H1 (cell line): ENCODE measurements around the gene LIN54. TPM values are rescaled to one million over a fixed set of nuclear protein-coding genes. Genes with fewer than 3 reads are reported as not detected.

Experiments
- CTCF ChIA-PET: fragments of 300-600 bp; sonication (Branson Sonifier 250); formaldehyde crosslinking; loops from one replicate; lab custom pipeline; 2021; ENCODE audit not compliant: partially characterized antibody; lab: Charles Lee
- POLR2A ChIA-PET: fragments of 300-600 bp; sonication (Branson Sonifier 250); formaldehyde crosslinking; loops from one replicate; lab custom pipeline; 2021; ENCODE audit warnings: inconsistent platforms; ENCODE audit not compliant: partially characterized antibody; lab: Charles Lee
- DNase-seq, 2 experiments: peaks; one replicate each; pipeline versions ENCODE4 v3.0.0 to v3.0.0-alpha.2; 2010 to 2022; ENCODE audit warnings: low spot score in 2 of 2, low read depth in 1 of 2, mixed read lengths in 1 of 2
- FAIRE-seq: peaks from 2 replicates; lab custom pipeline; 2011; peaks lifted over from hg19 to GRCh38; lab: Jason Lieb, UNC
- H2AFZ ChIP-seq: 2 replicates; pipeline ENCODE4 v1.8.1; 2012; ENCODE audit warnings: low read length, inconsistent platforms
- H2AK5ac ChIP-seq: 2 replicates; pipeline ENCODE4 v1.6.1; 2013; ENCODE audit warnings: low read depth, low read length
- H2BK120ac ChIP-seq: replicated peaks from 2 replicates; pipeline ENCODE3; 2013; ENCODE audit warnings: low read depth, low read length, inconsistent platforms
- H2BK12ac ChIP-seq: 2 replicates; pipeline ENCODE4 v1.6.1; 2013; ENCODE audit warnings: low read depth, low read length
- H2BK15ac ChIP-seq: 2 replicates; pipeline ENCODE4 v1.6.1; 2013; ENCODE audit warnings: low read length
- H2BK20ac ChIP-seq: 2 replicates; pipeline ENCODE4 v1.6.1; 2013; ENCODE audit warnings: low read length
- H2BK5ac ChIP-seq: 2 replicates; pipeline ENCODE4 v1.6.1; 2013; ENCODE audit warnings: low read depth, low read length
- H3K14ac ChIP-seq: 2 replicates; pipeline ENCODE4 v1.6.1; 2013; ENCODE audit warnings: inconsistent platforms; ENCODE audit not compliant: insufficient read length
- H3K18ac ChIP-seq: 2 replicates; pipeline ENCODE4 v1.6.1; 2013; ENCODE audit warnings: low read length; ENCODE audit errors: extremely low read depth
- H3K23ac ChIP-seq: 2 replicates; pipeline ENCODE4 v1.6.1; 2013; ENCODE audit warnings: inconsistent platforms; ENCODE audit not compliant: insufficient read length
- H3K23me2 ChIP-seq: 2 replicates; pipeline ENCODE4 v1.6.1; 2013; ENCODE audit warnings: low read depth, low read length
- H3K27ac ChIP-seq: 2 replicates; pipeline ENCODE4 v1.6.1; 2011; ENCODE audit warnings: low read depth, low read length, inconsistent platforms
- H3K27me3 ChIP-seq, 4 experiments: replicated peaks in 1 of 4; 1 replicate in 1 of 4; 2 replicates in 3 of 4; pipeline versions ENCODE4 v1.6.1 to v1.8.1; 2011 to 2013; ENCODE audit warnings: low read length in 3 of 4, mild to moderate bottlenecking in 3 of 4, inconsistent platforms in 2 of 4, mixed read lengths in 2 of 4, moderate library complexity in 1 of 4; ENCODE audit not compliant: control insufficient read depth in 3 of 4, insufficient read depth in 3 of 4; ENCODE audit errors: extremely low read depth in 1 of 4
- H3K36me3 ChIP-seq, 4 experiments: 2 replicates each; pipeline versions ENCODE4 v1.6.1 to v1.8.1; 2011 to 2013; ENCODE audit warnings: mild to moderate bottlenecking in 4 of 4, low read length in 3 of 4, moderate library complexity in 2 of 4, control low read depth in 1 of 4, inconsistent platforms in 1 of 4; ENCODE audit not compliant: insufficient read depth in 4 of 4, control insufficient read depth in 2 of 4
- H3K4ac ChIP-seq: replicated peaks from 2 replicates; pipeline ENCODE3; 2013; ENCODE audit warnings: low read length, low read depth, mixed read lengths, inconsistent platforms; ENCODE audit not compliant: insufficient read length
- H3K4me1 ChIP-seq, 4 experiments: replicated peaks in 1 of 4; 1 replicate in 1 of 4; 2 replicates in 3 of 4; pipeline versions ENCODE4 v1.6.1 to v1.8.1; 2011 to 2013; ENCODE audit warnings: low read length in 3 of 4, inconsistent platforms in 2 of 4, mixed read lengths in 1 of 4; ENCODE audit not compliant: insufficient read depth in 4 of 4, control insufficient read depth in 3 of 4
- H3K4me2 ChIP-seq, 2 experiments: 2 replicates each; pipeline versions ENCODE4 v1.6.1 to v1.8.1; 2011 to 2013; ENCODE audit warnings: low read depth in 2 of 2, low read length in 2 of 2, control low read depth in 1 of 2, inconsistent platforms in 1 of 2, mild to moderate bottlenecking in 1 of 2; ENCODE audit not compliant: insufficient read depth in 1 of 2
- H3K4me3 ChIP-seq, 4 experiments: fragments of 200-600, 300-600 bp in 1 of 4; sonication (generic), shearing (Covaris generic), sonication (Bioruptor Twin) in 1 of 4; 2 replicates each; pipeline versions ENCODE4 v1.5.1 to v1.8.1; 2011 to 2016; ENCODE audit warnings: low read length in 4 of 4, low read depth in 3 of 4, control low read depth in 2 of 4, inconsistent platforms in 2 of 4, mild to moderate bottlenecking in 2 of 4, mixed read lengths in 1 of 4, moderate library complexity in 1 of 4; ENCODE audit not compliant: insufficient read depth in 2 of 4; ENCODE audit errors: extremely low read depth in 1 of 4
- H3K56ac ChIP-seq: replicated peaks from 2 replicates; pipeline ENCODE3; 2013; ENCODE audit warnings: low read depth, mild to moderate bottlenecking, mixed read lengths, low read length, inconsistent platforms; ENCODE audit not compliant: insufficient read length
- H3K79me1 ChIP-seq: 2 replicates; pipeline ENCODE4 v1.6.1; 2013; ENCODE audit warnings: low read depth, low read length, control low read depth
- H3K79me2 ChIP-seq, 2 experiments: 2 replicates each; pipeline versions ENCODE4 v1.6.1 to v1.8.1; 2012 to 2013; ENCODE audit warnings: low read length in 2 of 2, mild to moderate bottlenecking in 2 of 2, inconsistent platforms in 1 of 2; ENCODE audit not compliant: insufficient read depth in 2 of 2, control insufficient read depth in 1 of 2
- H3K9ac ChIP-seq, 4 experiments: replicated peaks in 1 of 4; 1 replicate in 1 of 4; 2 replicates in 3 of 4; pipeline versions ENCODE4 v1.6.1 to v1.8.1; 2011 to 2013; ENCODE audit warnings: low read depth in 3 of 4, low read length in 3 of 4, control low read depth in 2 of 4, mild to moderate bottlenecking in 2 of 4, moderate library complexity in 2 of 4, inconsistent platforms in 1 of 4; ENCODE audit errors: extremely low read depth in 1 of 4
- H3K9me3 ChIP-seq, 2 experiments: 2 replicates each; pipeline versions ENCODE4 v1.6.1 to v1.8.1; 2012 to 2013; ENCODE audit warnings: mild to moderate bottlenecking in 2 of 2, moderate library complexity in 2 of 2, control low read depth in 1 of 2, inconsistent platforms in 1 of 2, low read depth in 1 of 2, low read length in 1 of 2, mixed read lengths in 1 of 2; ENCODE audit not compliant: insufficient read depth in 2 of 2
- H4K20me1 ChIP-seq, 2 experiments: replicated peaks in 1 of 2; 2 replicates each; pipeline versions ENCODE3 to v1.8.1; 2011 to 2013; ENCODE audit warnings: inconsistent platforms in 2 of 2, low read length in 2 of 2, mild to moderate bottlenecking in 1 of 2; ENCODE audit not compliant: insufficient read depth in 2 of 2, control insufficient read depth in 1 of 2
- H4K5ac ChIP-seq: 2 replicates; pipeline ENCODE4 v1.6.1; 2013; ENCODE audit warnings: low read length, low read depth, mixed read lengths, inconsistent platforms; ENCODE audit not compliant: insufficient read length
- H4K8ac ChIP-seq: 2 replicates; pipeline ENCODE4 v1.8.0; 2013; ENCODE audit warnings: mild to moderate bottlenecking, moderate library complexity, low read length, inconsistent platforms; ENCODE audit not compliant: insufficient read depth; ENCODE audit errors: extremely low read depth
- H4K91ac ChIP-seq: replicated peaks from 2 replicates; pipeline ENCODE3; 2013; ENCODE audit warnings: low read length, mixed read lengths, inconsistent platforms; ENCODE audit not compliant: insufficient read length
- BCL11A ChIP-seq, 2 experiments: IDR thresholded peaks; one replicate each; pipeline ENCODE4 v1.6.1; 2011; ENCODE audit warnings: low read depth in 2 of 2, low read length in 2 of 2, mild to moderate bottlenecking in 2 of 2
- BRCA1 ChIP-seq: IDR thresholded peaks from 2 replicates; pipeline ENCODE4 v1.6.1; 2012; ENCODE audit warnings: low read depth, low read length, improper control_type of control experiment
- CBX5 ChIP-seq: fragments of 300-800, 300-1000 bp; sonication (generic); IDR thresholded peaks from 2 replicates; pipeline ENCODE4 v1.7.1; 2016; ENCODE audit warnings: antibody characterized with exemption, low read length, low read depth
- CBX8 ChIP-seq: fragments of 300-800, 300-1000 bp; sonication (generic); IDR thresholded peaks from 2 replicates; pipeline ENCODE4 v1.7.1; 2016; ENCODE audit warnings: low read depth, low read length, borderline replicate concordance
- CHD1 ChIP-seq: IDR thresholded peaks from 2 replicates; pipeline ENCODE4 v1.6.1; 2012; ENCODE audit warnings: low read depth, low read length, improper control_type of control experiment
- GTF2F1 ChIP-seq: IDR thresholded peaks from 2 replicates; pipeline ENCODE4 v1.6.1; 2012; ENCODE audit warnings: low read depth, low read length, improper control_type of control experiment, borderline replicate concordance
- HDAC2 ChIP-seq, 2 experiments: fragments of 300-600 bp in 1 of 2; sonication (generic) in 1 of 2; IDR thresholded peaks; 2 replicates each; pipeline ENCODE4 v1.6.1; 2011 to 2012; ENCODE audit warnings: low read depth in 2 of 2, low read length in 2 of 2, mild to moderate bottlenecking in 2 of 2, moderate library complexity in 2 of 2, borderline replicate concordance in 1 of 2, inconsistent platforms in 1 of 2
- NANOG ChIP-seq: IDR thresholded peaks from 2 replicates; pipeline ENCODE4 v1.6.1; 2011; ENCODE audit warnings: low read length, low read depth, mild to moderate bottlenecking, inconsistent platforms; ENCODE audit not compliant: insufficient read depth, poor library complexity, severe bottlenecking
- POU5F1 ChIP-seq: IDR thresholded peaks from 2 replicates; pipeline ENCODE4 v1.6.1; 2011; ENCODE audit warnings: low read depth, mild to moderate bottlenecking, low read length, moderate library complexity
- RBBP5 ChIP-seq: IDR thresholded peaks from 2 replicates; pipeline ENCODE4 v1.7.1; 2012; ENCODE audit warnings: low read depth, mild to moderate bottlenecking, inconsistent platforms, low read length, moderate library complexity, borderline replicate concordance
- SIX5 ChIP-seq: IDR thresholded peaks from 2 replicates; pipeline ENCODE4 v1.6.1; 2011; ENCODE audit warnings: mild to moderate bottlenecking, low read depth, low read length
- SP2 ChIP-seq: IDR thresholded peaks from 2 replicates; pipeline ENCODE4 v1.6.1; 2012; ENCODE audit warnings: mild to moderate bottlenecking, low read length, inconsistent platforms
- SP4 ChIP-seq: IDR thresholded peaks from 2 replicates; pipeline ENCODE4 v1.6.1; 2012; ENCODE audit warnings: low read length, inconsistent platforms
- SRF ChIP-seq: IDR thresholded peaks from 2 replicates; pipeline ENCODE4 v1.6.1; 2011; ENCODE audit warnings: mild to moderate bottlenecking, low read depth, low read length, moderate library complexity
- WGBS, 2 experiments: shearing (Covaris generic) in 1 of 2; methylation state at CpG; one replicate each; pipeline versions ENCODE4 v1.1.6 to v1.1.7; 2013 to 2015; ENCODE audit warnings: low lambda C conversion rate in 2 of 2, mixed read lengths in 2 of 2, inconsistent platforms in 1 of 2, low coverage in 1 of 2, missing lambda C conversion rate in 1 of 2; ENCODE audit not compliant: insufficient replicate concordance in 2 of 2, insufficient coverage in 1 of 2, insufficient read length in 1 of 2; ENCODE audit errors: extremely low coverage in 1 of 2, missing lambda C conversion rate in 1 of 2; 5-methylcytosine and 5-hydroxymethylcytosine counted together
- polyA plus RNA-seq, 7 experiments: library from polyadenylated mRNA; depleted of rRNA in 3 of 7; stranded (reverse) in 5 of 7; unstranded in 2 of 7; fragments of >200 nt in 5 of 7; fragments of 200-250 nt in 2 of 7; gene quantifications; 1 replicate in 5 of 7; 2 replicates in 1 of 7; 4 replicates in 1 of 7; pipeline versions ENCODE4 v1.2.1 to v1.2.3, GENCODE V29; 2011 to 2013; ENCODE audit warnings: missing spikeins in 2 of 7, mixed read lengths in 2 of 7
- total RNA-seq: library from RNA; stranded (reverse); fragmentation: NEBNext Ultra II Directional; extraction: Animal tissue kit (Norgen Biotek cat#: 25700); gene quantifications from 2 replicates; pipeline ENCODE4 v1.2.1, GENCODE V29; 2021

Gene LIN54
- total and polyA plus RNA-seq, 2 of the 8 experiments (the other 6 are each of a cell fraction or from before 2014, with no cell fraction given) = 5.7 to 11.1 TPM

- H3K4me1 ChIP-seq = peaks cover 0 to 3% (median 2%) of the 10 kb centered on the region in 4 experiments; a peak in 2 of 7 replicates
- H3K18ac ChIP-seq = no peak overlapping the region
- no peak overlapping the region for H2BK12ac ChIP-seq
- WGBS, 2 experiments = 96% methylated on average over 1 of the region's 1 CpG; no CpG with 5 or more reads in 1 of the 2 experiments
- H2BK120ac ChIP-seq = no peak overlapping the region
- H3K27me3 ChIP-seq = no peaks in the 10 kb centered on the region
- peaks cover 6 to 11% of the 10 kb centered on the region in 2 experiments for H4K20me1 ChIP-seq
- H4K5ac ChIP-seq = no peak overlapping the region
- H3K23me2 ChIP-seq = peaks cover 12% of the 10 kb centered on the region
- no peak overlapping the region for H3K9ac ChIP-seq
- H3K9me3 ChIP-seq = no peaks in the 10 kb centered on the region
- H3K4me3 ChIP-seq = no peak overlapping the region
- no peak overlapping the region for H3K56ac ChIP-seq
- H3K27ac ChIP-seq = no peak overlapping the region
- no peak overlapping the region for H2BK15ac ChIP-seq
- FAIRE-seq (no peak), DNase-seq (no peak)
- no peak overlapping the region for H2AFZ ChIP-seq
- peaks cover 20 to 65% of the 10 kb centered on the region in 2 experiments for H3K79me2 ChIP-seq
- H2AK5ac ChIP-seq = no peak overlapping the region
- no peak overlapping the region for H3K4me2 ChIP-seq
- no peak overlapping the region for H3K14ac ChIP-seq
- H3K36me3 ChIP-seq = peaks cover 11 to 59% (median 28%) of the 10 kb centered on the region in 4 experiments; a peak in 7 of 8 replicates
- ChIA-PET POLR2A (interaction anchor here (0.7 to 1.0 kb wide), 2 partner anchors 10 to 100 kb away, joined by 3 to 4 read pairs; no protein-coding TSS in a partner anchor), CTCF (interaction anchor here (1.5 to 1.8 kb wide), 2 partner anchors 44 to 115 kb away, joined by 5 read pairs; partner anchors contain the start of gene LIN54)
- no peak overlapping the region for H3K4ac ChIP-seq
- H4K8ac ChIP-seq = no peak overlapping the region
- no peak overlapping the region for H2BK20ac ChIP-seq
- H4K91ac ChIP-seq = no peak overlapping the region
- no peak overlapping the region for H3K23ac ChIP-seq
- no peaks in the 10 kb centered on the region for H3K79me1 ChIP-seq
- no peak overlapping the region for H2BK5ac ChIP-seq
- TF ChIP-seq POU5F1 = no peak
- TF ChIP-seq CHD1 = no peak
- no peak for TF ChIP-seq BCL11A (IDR thresholded peaks at IDR 0.05; ENCODE audit: low read depth in 2 of 2, low read length in 2 of 2)
- TF ChIP-seq NANOG = no peak
- no peak for TF ChIP-seq BRCA1
- TF ChIP-seq RBBP5 = no peak
- no peak for TF ChIP-seq SP4
- no peak for TF ChIP-seq SIX5
- TF ChIP-seq CBX5 = no peak
- TF ChIP-seq SP2 = no peak
- TF ChIP-seq SRF = no peak
- TF ChIP-seq HDAC2 (IDR thresholded peaks at IDR 0.05; ENCODE audit: borderline replicate concordance in 1 of 2, low read depth in 2 of 2, low read length in 2 of 2) = no peak
- no peak for TF ChIP-seq GTF2F1
- TF ChIP-seq CBX8 = no peak
Measured at GRCh38 chr4:82896755-82897154, 113.9 kb downstream of the LIN54 start.
